ENCODE measurements around the gene EIF4B.

Gene EIF4B

GRCh38 chr12:53044896-53045695 lies 38.8 kb downstream of the EIF4B start:
- no peak for ATAC-seq
- TF ChIP-seq GLIS3 (CRISPR knock-in tag; IDR thresholded peaks at IDR 0.05) (no peak), TOX (CRISPR knock-in tag; IDR thresholded peaks at IDR 0.05; ENCODE audit: borderline replicate concordance) (no peak), ZFP3 (CRISPR knock-in tag; IDR thresholded peaks at IDR 0.05) (no peak), ESRRG (CRISPR knock-in tag; IDR thresholded peaks at IDR 0.05) (no peak), TCF4 (CRISPR knock-in tag; IDR thresholded peaks at IDR 0.05; ENCODE audit: borderline replicate concordance) (no peak), ZC3H10 (CRISPR knock-in tag; IDR thresholded peaks at IDR 0.05) (no peak), CREB5 (CRISPR knock-in tag; IDR thresholded peaks at IDR 0.05; ENCODE audit: low read depth) (no peak), POU6F1 (CRISPR knock-in tag; IDR thresholded peaks at IDR 0.05; ENCODE audit: borderline replicate concordance, low read depth) (no peak), ARNTL (CRISPR knock-in tag; IDR thresholded peaks at IDR 0.05; ENCODE audit: borderline replicate concordance, low read depth) (no peak), ZNF565 (CRISPR knock-in tag; conservative IDR thresholded peaks at IDR 0.05; ENCODE audit: low read depth) (no peak), RARB (CRISPR knock-in tag; IDR thresholded peaks at IDR 0.05) (no peak)

GRCh38 chr12:53045696-53046045 lies 39.4 kb downstream of the EIF4B start:
- TF ChIP-seq ZNF8 (CRISPR knock-in tag; IDR thresholded peaks at IDR 0.05) (no peak), TSHZ2 (CRISPR knock-in tag; IDR thresholded peaks at IDR 0.05) (no peak), GLIS3 (CRISPR knock-in tag; IDR thresholded peaks at IDR 0.05) (no peak), ZNF70 (CRISPR knock-in tag; IDR thresholded peaks at IDR 0.05) (no peak), CSRNP3 (CRISPR knock-in tag; IDR thresholded peaks at IDR 0.05) (no peak), POU6F1 (CRISPR knock-in tag; IDR thresholded peaks at IDR 0.05; ENCODE audit: borderline replicate concordance, low read depth) (no peak), CSDC2 (CRISPR knock-in tag; IDR thresholded peaks at IDR 0.05) (no peak), RARB (CRISPR knock-in tag; IDR thresholded peaks at IDR 0.05) (no peak), ISL1 (CRISPR knock-in tag; IDR thresholded peaks at IDR 0.05) (no peak)
- no peak for ATAC-seq

GRCh38 chr12:53046655-53047220 lies 40.5 kb downstream of the EIF4B start:
- peak; percentile 48 for ATAC-seq
- TF ChIP-seq PATZ1 (CRISPR knock-in tag; IDR thresholded peaks at IDR 0.05; ENCODE audit: borderline replicate concordance) (no peak), ZFP3 (CRISPR knock-in tag; IDR thresholded peaks at IDR 0.05) (0 out of 2 replicates have a peak, but pooled peaks have one; percentile 21), CSDC2 (CRISPR knock-in tag; IDR thresholded peaks at IDR 0.05) (peak; percentile 39; the same call in 1 of the 2 replicates), OSR1 (CRISPR knock-in tag; IDR thresholded peaks at IDR 0.05) (no peak)

All from SK-N-SH treated with all-trans-retinoic acid at 6 μM for 48 hours (cell line).